NCI-H69 (cell line): ENCODE measurements around the gene ST7.

Experiments
- DNase-seq: peaks from one replicate; lab custom pipeline; 2025; lab: John Stamatoyannopoulos, UW

The ST7 gene

DNA sequence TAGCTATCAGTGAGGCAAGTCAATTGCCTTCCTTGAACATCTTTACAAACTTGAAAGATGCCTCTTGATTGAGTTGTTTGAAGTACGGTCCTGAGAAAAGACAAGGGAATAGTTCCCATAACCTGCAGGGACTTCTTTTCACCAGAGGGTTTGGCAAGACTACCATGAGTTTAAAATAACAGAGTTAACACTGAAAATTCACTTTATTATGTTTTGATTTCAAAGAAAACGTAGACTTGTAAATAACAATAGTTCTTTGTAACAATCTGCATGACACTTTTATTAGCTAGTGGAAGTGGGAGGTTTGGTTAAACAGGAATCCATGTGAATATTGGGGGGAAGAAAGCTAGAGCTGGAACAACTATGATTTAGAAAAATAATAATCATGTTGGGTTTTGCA is 320.0 kb downstream of the ST7 start:
- DNase-seq: no peak

DNA sequence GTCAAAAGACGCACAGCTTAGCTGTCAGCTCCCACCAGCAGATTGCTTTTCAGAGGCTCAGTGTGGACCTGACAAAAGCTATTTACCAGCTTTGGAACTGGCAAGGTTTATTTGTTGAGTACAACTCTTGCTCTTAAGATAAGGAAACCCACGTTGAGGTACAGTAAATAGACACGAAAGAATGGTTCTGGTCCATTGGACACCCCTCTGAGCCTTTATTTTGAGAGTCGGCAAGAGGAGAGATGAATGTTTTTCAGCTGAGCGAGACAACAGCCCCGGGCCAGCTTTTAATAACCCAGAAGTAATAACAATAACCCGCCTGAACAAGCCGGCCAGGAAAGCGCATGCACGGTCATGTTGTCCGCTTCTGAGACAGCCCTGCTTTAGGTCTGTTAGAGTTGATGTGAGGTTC is 320.5 kb downstream of the ST7 start:
- DNase-seq: peak; percentile 67

DNA sequence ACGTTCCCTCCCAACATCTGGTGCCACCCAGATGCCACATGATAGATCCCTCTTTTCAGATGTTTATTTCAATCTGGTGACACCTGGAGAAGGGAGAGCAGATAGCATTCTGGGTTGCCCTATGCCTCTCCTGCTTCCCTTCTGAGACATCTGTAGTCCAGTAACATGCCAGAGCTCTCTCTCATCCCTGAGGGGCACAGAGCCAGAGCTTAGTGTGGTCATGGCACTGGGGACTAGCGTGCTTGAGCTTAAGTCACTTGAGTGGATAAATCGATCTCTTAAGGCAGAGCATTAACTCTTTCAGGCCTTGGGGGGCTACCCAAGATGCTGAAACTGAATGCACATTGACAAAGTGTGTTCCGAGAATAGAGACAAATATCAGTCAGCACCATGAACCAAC is 321.6 kb downstream of the ST7 start:
- DNase-seq: no peak

DNA sequence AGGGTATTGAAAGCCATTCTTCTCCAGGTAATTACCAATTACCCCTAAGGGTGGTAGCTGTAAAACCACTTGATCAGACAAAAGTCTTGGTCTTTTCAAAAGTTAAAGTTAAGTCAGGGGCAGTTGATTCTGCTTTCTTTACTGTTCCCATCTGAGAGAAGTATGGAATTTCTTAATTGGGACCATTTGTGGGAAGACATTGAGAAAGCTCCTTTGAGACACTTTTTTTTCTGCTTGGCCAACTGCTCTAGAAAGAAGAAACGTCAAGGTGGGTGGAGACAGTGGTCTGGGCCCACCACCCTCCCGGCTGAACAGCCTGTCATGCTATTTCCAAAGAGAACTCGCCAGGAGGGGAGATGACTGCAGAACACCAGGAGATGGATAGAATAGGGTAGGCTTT is 324.3 kb downstream of the ST7 start:
- no peak for DNase-seq

DNA sequence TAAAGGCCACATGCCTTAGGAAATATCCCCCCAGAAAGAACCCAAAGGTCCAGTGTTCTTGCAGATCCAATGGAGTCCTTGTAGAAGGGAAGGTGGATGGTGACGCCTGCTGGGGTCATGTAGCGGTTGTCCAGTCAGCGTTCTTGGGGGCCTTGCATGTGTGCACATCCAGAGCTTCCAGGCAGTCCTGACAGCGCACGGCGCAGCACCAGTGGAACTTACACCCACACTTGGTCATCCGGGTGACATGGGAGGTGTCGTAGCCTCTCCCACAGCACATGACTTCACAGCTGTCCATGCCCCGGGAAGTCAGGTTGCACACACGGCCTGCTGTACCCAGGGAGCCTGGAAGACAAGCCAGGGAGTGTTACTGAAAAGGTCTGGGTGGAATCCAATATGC is 324.7 kb downstream of the ST7 start:
- no peak for DNase-seq

DNA sequence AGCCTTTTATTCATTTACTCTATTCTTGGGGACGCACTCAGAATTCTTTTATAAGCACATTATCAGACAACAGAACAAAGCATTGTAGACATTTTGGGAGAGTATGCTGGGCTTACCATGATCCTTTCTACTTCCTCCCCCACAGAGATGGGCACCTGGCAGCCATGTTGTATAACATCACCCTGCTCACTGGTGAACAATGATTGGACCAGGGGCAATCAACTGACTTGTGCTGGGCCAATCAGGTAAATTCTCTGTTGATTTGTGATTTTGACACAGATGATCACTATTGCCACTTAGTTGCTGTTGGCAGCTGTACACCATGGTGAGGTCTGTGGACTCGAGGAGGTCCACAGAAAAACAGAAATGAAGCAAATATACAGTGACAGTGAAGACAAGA is 325.9 kb downstream of the ST7 start:
- no peak for DNase-seq
